ENCODE measurements around the gene ZNF774. TPM values are rescaled to one million over a fixed set of nuclear protein-coding genes. Genes with fewer than 3 reads are reported as not detected.

Gene ZNF774
- total and polyA plus RNA-seq, 9 donors, result 0.83 to 4.3 (median 2.4) TPM

GRCh38 chr15:90367576-90367975 is 15.5 kb downstream of the ZNF774 start:
- Histone ChIP-seq H3K27me3 (no peaks in the 10 kb centered on the region), H3K4me1 (ENCODE audit: insufficient read depth) (peaks cover 6% of the 10 kb centered on the region), H3K9me3 (no peaks in the 10 kb centered on the region), H3K4me3 (no peak overlapping the region), H3K36me3 (no peaks in the 10 kb centered on the region), H3K27ac (peak overlapping the region in 1 of 2 donors; percentile 0)
- intact Hi-C loops (cut with DNase I), result no loop called here
- WGBS, 3 donors, result 7 to 11% (median 9%) methylated on average over 3 of the region's 3 CpGs
- no peak for DNase-seq
- no peak for TF ChIP-seq EP300 (IDR thresholded peaks at IDR 0.05)
- no peak for TF ChIP-seq POLR2A (IDR thresholded peaks at IDR 0.05)
- TF ChIP-seq CTCF (IDR thresholded peaks at IDR 0.05), result no peak

DNA sequence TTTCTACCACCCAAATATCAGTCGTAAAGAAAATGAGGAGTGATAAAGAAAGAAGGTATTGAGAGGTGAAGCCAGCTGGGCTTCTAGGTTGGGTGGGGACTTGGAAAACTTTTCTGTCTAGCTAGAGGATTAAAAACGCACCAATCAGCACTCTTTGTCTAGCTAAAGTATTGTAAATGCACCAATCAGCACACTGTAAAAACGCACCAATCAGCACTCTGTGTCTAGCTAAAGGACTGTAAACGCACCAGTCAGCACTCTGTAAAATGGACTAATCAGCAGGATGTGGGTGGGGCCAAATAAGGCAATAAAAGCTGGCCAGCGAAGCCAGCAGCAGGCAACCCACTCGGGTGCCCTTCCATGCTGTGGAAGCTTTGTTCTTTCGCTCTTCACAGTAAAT is 23.0 kb downstream of the ZNF774 start:
- Histone ChIP-seq H3K4me3 (no peak overlapping the region), H3K36me3 (no peaks in the 10 kb centered on the region), H3K27me3 (no peaks in the 10 kb centered on the region), H3K27ac (no peak overlapping the region), H3K9me3 (no peaks in the 10 kb centered on the region), H3K4me1 (ENCODE audit: insufficient read depth) (no peaks in the 10 kb centered on the region)
- TF ChIP-seq CTCF (IDR thresholded peaks at IDR 0.05) (no peak), EP300 (IDR thresholded peaks at IDR 0.05) (no peak), POLR2A (IDR thresholded peaks at IDR 0.05) (no peak)
- no peak for DNase-seq
- WGBS, 3 donors, result 96 to 97% (median 97%) methylated on average over 7 of the region's 7 CpGs
- intact Hi-C loops (cut with DNase I), result no loop called here

GRCh38 chr15:90376789-90377188 is 24.7 kb downstream of the ZNF774 start:
- Histone ChIP-seq H3K4me1 (ENCODE audit: insufficient read depth) (no peaks in the 10 kb centered on the region), H3K27me3 (no peaks in the 10 kb centered on the region), H3K4me3 (no peak overlapping the region), H3K27ac (no peak overlapping the region), H3K36me3 (no peaks in the 10 kb centered on the region), H3K9me3 (peaks cover 0 to 5% of the 10 kb centered on the region in 2 donors)
- intact Hi-C loops (cut with DNase I), result no loop called here
- WGBS, 3 donors, result 74 to 87% (median 80%) methylated on average over 6 of the region's 6 CpGs
- TF ChIP-seq EP300 (IDR thresholded peaks at IDR 0.05), result no peak
- TF ChIP-seq POLR2A (IDR thresholded peaks at IDR 0.05), result no peak
- no peak for TF ChIP-seq CTCF (IDR thresholded peaks at IDR 0.05)
- no peak for DNase-seq

- intact Hi-C loops (cut with DNase I), result no loop called here
- H3K27ac ChIP-seq, result no peak overlapping the region
- H3K27me3 ChIP-seq, result no peaks in the 10 kb centered on the region
- H3K4me3 ChIP-seq, result no peak overlapping the region
- TF ChIP-seq CTCF (IDR thresholded peaks at IDR 0.05) (no peak), POLR2A (IDR thresholded peaks at IDR 0.05) (no peak), EP300 (IDR thresholded peaks at IDR 0.05) (no peak)
- H3K36me3 ChIP-seq, result no peaks in the 10 kb centered on the region
- no peaks in the 10 kb centered on the region for H3K4me1 ChIP-seq (ENCODE audit: insufficient read depth)
- H3K9me3 ChIP-seq, result peaks cover 0 to 5% of the 10 kb centered on the region in 2 donors
- DNase-seq, result no peak
- WGBS, 3 donors, result 83 to 88% (median 86%) methylated on average over 3 of the region's 3 CpGs
Observed at GRCh38 chr15:90379263-90379662, 27.2 kb downstream of the ZNF774 start.

- Histone ChIP-seq H3K9me3 (peaks cover 0 to 5% of the 10 kb centered on the region in 2 donors), H3K27ac (no peak overlapping the region), H3K36me3 (no peaks in the 10 kb centered on the region), H3K4me1 (ENCODE audit: insufficient read depth) (no peaks in the 10 kb centered on the region), H3K27me3 (no peaks in the 10 kb centered on the region), H3K4me3 (no peak overlapping the region)
- intact Hi-C loops (cut with DNase I), result no loop called here
- DNase-seq, result no peak
- TF ChIP-seq POLR2A (IDR thresholded peaks at IDR 0.05) (no peak), CTCF (IDR thresholded peaks at IDR 0.05) (no peak), EP300 (IDR thresholded peaks at IDR 0.05) (no peak)
Observed at GRCh38 chr15:90381515-90381914, 29.4 kb downstream of the ZNF774 start.

Measured in ovary (tissue), 9 donors.